NCI-H1105 (cell line): ENCODE data around the gene FRMD3.
"Not testable (repeated sequence)": the region's sequence is repeated elsewhere in the genome, so short reads cannot be mapped to it uniquely, and the experiment has no call there.

ENCODE experiments used
- DNase-seq: peaks from one replicate; lab custom pipeline; 2025; lab: John Stamatoyannopoulos, UW

FRMD3 gene

GRCh38 chr9:83388346-83388745 lies 149.9 kb downstream of the FRMD3 start:
- DNase-seq: no peak

- no peak for DNase-seq
Measured at GRCh38 chr9:83387401-83388185, 150.6 kb downstream of the FRMD3 start.

DNA sequence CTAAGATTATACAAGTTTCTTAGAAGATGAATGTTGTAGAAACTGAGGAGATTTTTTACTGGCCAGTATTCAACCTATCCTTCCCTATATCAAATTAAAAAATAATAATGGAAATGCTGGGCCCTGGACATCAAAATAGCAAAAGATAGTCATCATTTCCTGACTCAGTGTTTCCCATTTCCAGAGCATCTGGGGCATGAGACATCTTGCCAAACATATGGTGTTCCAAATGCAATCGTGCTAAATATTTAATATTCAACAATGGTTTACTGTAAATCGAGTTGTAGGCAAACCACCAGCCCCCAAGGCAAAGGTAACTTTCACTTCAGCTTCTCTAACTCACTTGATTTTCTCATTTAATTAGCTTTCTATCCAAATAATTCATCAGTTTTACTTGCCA lies 152.9 kb downstream of the FRMD3 start:
- no peak for DNase-seq

DNA sequence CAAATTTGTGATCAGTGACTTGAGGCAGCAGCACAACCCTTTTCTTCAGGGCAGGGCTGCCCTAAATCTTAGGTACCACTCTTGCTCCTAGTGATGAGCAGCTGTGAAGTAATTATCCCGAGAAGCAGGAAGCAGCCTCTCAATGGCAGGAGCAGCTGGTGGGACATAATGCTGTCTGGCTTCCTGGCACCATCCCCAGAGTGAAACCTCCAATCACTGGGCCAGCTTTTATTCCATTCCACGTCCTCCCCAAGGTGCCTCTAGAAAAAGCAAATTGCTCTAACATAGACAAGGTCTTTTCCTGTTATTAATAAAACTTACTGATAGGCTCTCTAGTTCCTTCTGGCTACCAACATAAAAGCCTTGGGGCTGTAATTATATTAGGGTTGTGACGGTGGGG lies 154.0 kb downstream of the FRMD3 start:
- peak; percentile 88 for DNase-seq

- no peak for DNase-seq
Measured at GRCh38 chr9:83383034-83383433, 155.2 kb downstream of the FRMD3 start.

- no peak for DNase-seq
Measured at GRCh38 chr9:83382421-83382820, 155.8 kb downstream of the FRMD3 start.

- DNase-seq: no peak
Measured at GRCh38 chr9:83379045-83379444, 159.2 kb downstream of the FRMD3 start.

- no peak for DNase-seq
Measured at GRCh38 chr9:83372957-83373356, 165.2 kb downstream of the FRMD3 start.

GRCh38 chr9:83367326-83367725 lies 170.9 kb downstream of the FRMD3 start:
- DNase-seq: no peak

DNA sequence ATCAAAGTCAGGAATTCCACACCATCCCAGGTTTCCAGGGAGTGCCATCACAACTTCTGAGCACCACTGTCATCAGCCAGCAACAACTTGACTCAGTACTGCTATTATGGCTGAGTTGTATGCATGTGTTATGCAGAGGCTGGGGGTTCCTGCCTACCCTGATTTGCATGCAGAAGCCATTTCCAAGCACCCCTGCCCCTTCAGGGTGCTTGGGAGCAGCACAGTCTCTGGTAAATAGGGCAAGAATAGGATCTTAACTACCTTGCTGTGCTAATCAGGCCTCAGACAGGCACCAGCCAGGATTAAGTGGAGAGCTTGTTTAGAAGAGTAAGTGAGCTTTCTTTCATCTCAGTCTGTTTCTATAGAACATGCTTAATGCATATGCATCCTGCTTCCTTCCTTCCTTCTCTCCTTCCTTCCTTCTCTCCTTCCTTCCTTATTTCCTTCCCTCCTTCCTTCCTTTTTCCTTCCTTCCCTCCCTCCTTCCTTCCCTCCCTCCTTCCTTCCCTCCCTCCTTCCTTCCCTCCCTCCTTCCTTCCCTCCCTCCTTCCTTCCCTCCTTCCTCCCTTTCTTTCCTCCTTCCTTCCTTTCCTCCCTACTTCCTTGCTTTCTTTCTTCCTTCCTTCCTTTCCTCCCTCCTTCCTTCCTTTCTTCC lies 175.7 kb downstream of the FRMD3 start:
- no peak for DNase-seq

DNA sequence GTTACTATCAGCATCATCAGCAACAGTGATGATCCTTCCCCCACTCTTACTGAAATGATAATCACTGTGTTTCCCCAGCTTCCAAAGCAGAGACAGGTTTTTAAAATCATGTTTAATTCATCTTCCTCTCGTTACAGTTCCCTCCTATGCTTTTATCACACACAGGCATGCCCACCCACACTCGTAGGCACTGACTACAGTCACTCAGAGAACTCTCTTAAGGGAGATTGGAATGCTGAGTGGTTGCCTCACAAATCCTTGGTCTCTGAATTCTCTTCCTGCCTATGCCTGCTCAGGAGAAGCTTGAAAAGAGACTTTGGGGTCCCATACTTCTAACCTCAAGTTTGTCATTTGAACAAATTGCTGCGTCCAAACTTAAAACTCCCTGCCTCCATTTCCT lies 179.2 kb downstream of the FRMD3 start:
- no peak for DNase-seq

DNA sequence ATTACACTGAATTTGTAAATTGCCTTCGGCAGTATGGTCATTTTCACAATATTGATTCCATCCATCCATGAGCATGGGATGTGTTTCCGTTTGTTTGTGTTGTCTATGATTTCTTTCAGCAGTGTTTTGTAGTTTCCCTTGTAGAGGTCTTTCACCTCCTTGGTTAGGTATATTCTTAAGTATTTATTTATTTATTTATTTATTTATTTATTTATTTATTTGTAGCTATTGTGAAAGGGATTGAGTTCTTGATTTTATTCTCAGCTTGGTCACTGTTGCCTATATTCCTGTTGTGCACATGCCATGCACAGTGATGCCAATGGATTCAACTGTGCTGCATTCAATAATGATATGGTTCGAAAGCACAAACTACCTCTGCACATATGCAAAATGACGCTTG lies 179.7 kb downstream of the FRMD3 start:
- DNase-seq: not testable (repeated sequence)

DNA sequence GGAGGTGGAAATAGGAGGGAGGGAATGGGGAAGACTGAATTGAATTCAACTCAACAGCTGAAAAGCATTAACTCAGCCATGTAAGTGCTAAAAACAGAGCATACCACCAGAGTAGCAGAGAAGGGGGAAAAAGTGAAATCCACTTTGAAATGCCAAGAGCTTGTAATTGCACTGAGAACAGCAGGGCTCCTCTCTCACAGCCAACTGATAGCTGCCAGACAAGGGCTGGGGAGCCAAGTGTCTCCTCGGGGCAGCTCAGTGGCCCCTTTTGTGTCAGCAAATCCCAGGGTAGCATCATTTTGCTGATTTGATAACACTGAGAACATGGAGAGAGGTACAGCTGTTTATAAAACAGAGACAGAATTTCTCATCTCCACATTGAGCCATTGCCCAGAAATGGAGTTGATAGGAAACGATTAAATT lies 182.5 kb downstream of the FRMD3 start:
- no peak for DNase-seq

DNA sequence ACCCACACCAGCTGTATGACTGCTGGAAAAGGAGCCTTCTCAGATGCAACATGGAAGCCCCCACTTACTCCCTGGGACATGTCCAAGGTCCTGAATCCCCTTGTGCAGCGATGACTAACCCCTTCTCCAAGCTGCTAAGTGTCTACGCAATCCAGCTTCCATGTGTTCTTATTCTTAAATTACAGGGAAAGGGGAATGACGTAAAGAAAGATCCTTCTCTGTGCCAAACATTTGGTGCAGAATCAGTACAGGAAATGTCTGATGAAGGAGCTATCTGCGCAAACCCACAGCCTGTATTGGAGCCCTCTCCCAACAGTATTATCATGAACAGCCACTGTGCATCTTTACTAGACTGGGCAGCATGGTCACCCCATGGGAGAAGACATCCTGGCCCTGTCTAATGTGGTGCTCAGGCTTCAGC lies 183.2 kb downstream of the FRMD3 start:
- DNase-seq: no peak

GRCh38 chr9:83349031-83349430 lies 189.2 kb downstream of the FRMD3 start:
- DNase-seq: no peak

DNA sequence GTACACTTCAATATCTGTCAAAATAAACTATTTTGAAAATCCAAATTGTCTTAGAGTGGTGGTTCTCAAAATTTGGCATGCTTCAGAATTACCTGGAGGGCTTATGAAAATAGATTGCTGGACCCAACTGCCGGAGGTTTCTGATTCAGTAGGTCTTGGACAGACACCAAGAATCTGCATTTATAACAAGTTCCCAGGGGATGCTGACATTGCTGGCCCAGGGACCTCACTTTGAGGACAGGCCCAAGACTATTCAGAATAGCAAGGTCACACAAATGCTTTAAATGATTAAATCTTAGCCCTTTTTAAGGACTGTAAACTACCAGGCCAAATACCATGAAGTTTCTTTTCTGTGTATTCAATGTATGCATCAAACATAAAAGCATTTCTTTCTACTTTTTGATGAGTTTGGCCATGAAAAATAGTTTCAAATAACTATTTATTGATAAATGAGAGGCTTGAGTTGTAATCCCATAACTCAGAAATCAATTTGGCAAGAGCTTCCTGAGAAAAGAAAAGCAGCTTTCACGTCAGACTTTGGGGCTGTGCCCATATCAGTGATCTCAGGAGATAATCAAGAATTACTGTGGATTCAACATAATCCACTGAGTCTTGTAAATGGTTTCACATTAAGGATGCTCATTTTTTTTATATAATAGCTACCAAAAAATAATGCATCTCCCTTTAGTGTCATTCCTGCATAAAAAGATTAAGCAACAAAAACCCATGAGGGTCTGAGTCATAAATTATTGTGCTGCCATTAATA lies 191.4 kb downstream of the FRMD3 start:
- DNase-seq: no peak

DNA sequence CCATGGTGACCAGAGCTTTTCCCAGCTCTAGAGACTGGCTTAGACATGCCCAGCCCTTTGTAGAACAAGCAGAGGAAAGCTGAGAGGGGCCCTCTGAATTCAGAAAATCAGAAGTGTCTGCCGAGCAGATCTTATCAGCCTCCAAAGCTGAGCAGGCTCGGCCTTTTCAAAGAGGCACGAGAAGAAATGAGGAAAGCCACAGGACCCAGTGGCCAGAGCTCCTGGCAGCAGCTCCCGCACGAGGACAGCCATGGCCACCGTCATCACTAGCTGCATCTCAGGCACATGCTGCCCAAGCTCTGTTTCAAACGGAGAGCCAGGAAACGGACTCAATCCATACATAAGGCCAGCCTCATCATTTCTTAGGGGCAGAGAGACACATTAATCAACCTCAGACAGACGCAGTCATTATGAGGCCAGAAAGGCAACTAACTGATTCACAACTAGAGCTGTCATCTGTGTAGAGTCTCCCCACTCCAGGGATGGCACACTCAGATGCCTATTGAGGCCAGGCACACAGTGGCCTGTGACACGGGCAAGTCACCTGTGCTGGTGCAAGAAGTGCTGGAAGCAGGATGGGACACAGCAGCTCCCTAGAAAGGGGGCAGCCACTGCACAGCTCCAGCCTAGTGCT lies 194.7 kb downstream of the FRMD3 start:
- DNase-seq: no peak

- no peak for DNase-seq
Measured at GRCh38 chr9:83342731-83343130, 195.5 kb downstream of the FRMD3 start.

DNA sequence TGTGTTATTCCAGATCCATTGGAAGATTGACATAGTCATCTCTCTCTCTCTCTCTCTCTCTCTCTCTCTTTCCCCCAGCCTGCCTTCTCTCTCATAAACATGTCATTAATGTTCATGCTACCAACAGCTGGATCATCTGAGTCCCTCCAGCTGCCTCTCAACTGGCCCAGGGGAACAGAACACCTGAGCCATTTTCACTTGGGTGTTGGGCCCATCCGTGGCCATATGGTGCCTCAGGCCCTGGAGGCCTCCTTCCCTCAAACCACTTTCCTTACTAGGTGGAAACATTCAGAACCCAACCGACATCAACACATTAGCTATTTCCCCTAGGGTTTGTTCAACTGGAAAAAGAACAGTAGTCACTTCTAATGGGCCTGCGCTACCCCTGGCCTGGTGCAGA lies 196.2 kb downstream of the FRMD3 start:
- no peak for DNase-seq

DNA sequence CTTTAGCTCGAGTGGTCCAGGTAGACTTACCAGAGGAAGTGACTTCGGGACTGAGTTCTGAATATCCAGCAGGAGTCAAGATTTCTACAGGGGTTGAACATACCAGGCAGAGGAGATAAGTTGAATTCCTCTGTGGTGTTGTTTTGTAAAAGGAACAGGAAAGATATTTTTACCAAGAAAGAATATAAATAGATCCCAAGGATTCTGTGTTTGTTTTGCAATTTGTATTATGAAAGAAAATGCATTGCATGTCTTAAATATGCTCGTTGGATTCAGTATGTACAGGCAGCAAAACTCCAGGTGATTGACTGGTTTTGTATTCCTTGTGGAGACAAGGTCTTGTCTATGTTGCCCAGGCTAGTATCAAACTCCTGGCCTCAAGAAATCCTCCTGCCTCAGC lies 197.8 kb downstream of the FRMD3 start:
- DNase-seq: no peak

DNA sequence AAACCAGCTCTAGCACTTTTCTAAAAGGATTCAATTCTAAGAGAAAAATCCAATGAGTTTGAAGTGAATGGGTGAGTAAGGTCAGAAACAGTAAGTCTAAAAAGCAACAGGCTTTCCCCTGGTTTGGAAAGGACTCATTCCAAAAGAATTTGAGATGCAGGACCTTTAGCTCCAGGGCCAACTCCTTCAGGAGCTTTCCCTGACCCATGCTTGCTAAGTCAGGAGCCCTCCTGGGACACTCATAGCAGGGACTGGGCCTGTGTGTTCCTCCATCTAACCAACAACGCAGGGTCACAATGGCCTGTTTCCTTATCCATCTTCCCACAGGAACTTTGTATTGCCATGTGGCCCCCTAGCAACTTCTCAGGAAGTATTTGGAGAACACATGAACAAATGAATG lies 198.8 kb downstream of the FRMD3 start:
- no peak for DNase-seq

GRCh38 chr9:83336706-83337105 lies 201.5 kb downstream of the FRMD3 start:
- no peak for DNase-seq
